IPS-NIHi7 (cell line): ENCODE data around the gene TPRA1.
A peak's percentile ranks its signal among the peaks of the same experiment; 100 is the strongest.

Experiments
- DNase-seq: peaks from one replicate; pipeline ENCODE4 v3.0.0; 2012; ENCODE audit warnings: mixed read lengths; ENCODE audit errors: extremely low spot score

TPRA1 gene

DNA sequence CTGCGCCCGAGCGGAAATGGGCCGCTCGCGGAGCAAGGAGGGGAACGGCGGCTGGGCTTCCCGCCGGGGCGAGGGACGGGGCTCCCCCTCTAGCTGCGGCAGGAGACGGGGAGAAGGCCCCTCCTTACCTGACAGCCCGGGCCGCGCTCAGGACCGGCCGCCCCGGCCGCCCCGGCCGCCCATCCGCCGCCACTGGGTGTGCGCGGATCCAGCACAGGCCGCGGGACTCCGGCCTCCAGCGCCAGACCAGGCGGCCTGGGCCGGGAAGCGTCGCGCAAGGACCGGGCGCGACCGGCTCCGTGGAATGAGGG lies 296 bp downstream of the TPRA1 start:
- DNase-seq: no peak

DNA sequence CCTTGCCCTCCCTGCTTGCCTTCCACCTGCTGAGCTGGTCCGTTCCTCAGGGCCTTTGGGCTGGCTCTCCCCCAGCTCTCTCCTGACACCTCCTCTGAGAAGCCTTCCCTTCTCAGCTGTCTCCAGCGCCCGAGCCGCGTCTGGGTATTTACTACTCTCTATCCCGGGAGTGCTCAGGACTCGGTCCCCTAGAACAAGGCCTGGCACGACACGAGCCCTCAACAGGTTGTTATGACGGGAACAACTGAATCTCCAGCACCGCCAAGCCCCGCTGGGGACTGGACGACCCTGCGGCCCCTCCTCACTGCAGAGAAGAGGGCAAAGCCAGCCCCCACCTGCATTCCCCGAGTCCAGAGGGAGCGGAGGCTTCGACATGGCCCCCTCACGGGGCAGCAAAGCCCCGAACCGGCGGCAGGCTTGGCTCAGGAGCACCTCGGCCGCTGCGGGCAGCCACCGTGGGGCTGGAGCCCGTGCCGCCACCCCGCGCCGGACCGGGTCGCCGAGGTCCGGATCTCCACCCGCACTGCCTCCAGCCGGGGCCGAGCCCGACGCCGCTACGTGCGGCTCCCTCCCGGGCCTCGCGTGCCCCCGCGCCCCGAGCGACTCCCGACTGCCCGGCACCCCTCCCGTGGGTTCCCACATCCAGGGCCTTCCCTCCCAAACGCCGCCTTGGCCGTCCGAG lies 792 bp downstream of the TPRA1 start:
- peak; percentile 21 for DNase-seq

DNA sequence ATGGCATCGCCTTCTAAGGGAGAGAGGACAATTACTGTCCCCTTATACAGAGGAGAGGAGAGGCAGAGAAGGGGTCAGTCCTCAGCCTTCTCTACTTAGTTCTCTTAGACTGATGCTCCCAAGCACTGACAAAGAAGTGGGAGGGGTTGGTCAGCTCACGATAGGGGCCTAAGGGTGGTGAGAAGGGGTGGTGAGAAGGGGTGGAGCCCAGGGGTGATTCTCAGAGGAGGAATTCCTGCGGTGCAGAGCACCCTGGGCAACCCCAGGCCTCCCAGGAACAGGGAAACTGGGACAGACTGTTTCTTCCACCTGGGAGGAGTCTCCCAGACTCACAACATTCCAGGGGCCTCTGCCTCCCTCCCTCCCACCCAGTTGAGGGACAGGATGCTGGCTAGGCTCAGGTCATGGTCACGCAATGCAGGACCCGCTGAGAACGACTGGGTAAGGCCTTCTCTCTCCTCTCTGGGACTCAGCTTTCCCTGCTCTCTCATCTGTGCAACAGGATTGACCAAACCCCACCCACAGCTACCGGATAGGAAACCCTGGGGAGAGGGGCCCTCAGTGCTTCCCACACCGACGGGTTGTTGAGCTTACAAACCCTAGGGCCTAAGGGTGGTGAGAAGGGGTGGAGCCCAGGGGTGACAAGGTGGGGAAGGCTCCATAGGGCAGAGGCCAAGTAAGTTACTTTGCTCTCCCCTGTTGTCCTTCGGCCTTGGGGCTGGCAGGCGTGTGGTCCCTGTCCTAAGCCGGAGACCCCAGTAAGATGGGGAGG lies 1.5 kb downstream of the TPRA1 start:
- no peak for DNase-seq

DNA sequence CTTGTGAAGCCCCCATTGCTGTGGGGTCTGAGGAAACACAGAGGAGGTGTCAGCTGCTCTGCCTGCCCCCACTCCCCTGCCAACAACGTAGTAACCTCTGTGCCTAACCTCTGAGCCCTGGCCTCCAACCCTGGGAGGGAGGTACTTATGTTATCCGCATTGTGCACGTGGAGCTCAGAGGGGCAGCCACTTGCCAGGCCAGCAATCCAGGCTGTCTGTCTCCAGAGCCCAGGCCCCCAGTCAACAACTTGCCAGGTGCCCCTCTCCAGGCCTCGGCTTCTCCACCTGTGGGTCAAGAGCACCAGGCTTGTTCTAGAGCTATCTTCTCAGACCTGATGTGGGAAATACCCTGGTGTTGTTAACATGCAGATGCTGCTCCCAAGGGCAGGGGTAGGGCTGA lies 2.7 kb downstream of the TPRA1 start:
- no peak for DNase-seq

DNA sequence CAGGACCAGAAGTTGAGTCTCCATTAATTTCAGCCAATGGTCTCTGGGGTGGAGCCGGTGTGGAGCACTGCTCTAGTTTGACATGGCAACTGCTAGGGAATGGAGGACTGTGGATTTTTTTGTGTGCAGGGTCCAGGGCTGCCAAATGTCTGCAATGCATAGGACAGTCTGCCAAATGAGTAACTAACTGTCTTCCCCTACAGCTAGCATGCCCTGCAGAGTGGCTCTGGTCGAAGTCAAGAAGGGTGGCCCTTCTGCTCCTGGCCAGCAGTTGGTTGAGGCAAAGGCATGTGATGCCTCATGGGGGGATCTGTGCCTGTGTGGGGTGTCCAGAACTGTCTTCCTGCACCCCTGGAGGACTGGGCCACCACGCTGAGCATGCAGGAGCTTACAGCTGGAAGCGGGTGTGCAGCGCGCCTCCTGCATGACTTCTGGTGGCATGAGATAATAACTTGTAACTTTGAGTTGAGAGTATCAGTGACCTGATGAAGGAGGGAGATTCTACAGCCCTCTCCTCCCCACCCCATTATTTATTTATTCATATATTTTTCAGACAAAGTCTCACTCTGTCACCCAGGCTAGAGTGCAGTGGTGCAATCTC lies 4.6 kb downstream of the TPRA1 start:
- DNase-seq: no peak

DNA sequence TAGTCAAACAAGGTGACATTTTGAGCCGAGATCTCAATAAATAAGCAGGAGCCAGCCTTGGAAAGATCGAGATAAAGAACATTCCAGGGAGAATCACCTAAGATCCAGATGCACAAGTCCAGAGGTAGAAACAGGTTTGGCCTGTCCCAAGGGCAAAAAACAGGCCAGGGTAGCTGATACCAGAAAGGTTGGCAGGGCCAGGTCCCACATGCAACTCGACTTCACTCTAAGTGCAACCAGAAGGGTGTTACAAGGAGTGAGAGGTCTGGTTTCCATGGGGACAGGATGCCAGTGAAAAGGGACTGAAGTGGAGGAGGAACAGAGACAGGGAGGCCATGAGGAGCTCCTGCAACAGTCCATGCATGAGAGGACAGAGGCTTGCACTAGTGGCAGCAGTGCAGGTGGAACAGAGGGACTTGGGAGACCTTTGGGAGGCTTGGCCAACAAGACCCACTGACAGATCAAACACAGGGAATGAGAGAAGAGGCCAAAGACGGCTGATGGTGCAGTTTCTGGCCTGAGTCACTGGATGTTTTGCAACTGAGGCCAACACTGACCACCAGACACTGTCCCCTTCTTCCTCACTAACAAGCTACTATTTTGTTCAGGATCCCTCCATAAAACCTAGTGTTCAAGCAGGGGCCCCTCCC lies 5.2 kb downstream of the TPRA1 start:
- DNase-seq: no peak

DNA sequence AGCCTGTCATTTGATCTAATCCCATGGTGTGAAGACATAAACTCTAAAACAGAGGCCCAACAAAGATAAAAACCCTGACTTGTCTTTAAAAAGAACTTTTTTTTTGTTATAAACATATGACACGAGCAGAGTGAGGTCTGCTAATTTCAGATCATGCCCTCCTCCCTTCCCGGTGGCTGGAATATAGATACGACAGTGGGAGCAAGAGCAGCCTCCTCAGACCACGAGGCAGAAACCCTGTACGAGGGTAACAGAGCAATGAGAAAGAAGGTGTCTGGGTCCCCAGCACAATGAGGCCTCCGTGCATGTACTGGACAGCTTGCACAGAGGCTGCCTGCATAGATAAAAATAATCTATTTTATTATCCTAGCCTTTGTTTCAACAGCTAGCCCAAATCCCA lies 5.8 kb downstream of the TPRA1 start:
- no peak for DNase-seq

DNA sequence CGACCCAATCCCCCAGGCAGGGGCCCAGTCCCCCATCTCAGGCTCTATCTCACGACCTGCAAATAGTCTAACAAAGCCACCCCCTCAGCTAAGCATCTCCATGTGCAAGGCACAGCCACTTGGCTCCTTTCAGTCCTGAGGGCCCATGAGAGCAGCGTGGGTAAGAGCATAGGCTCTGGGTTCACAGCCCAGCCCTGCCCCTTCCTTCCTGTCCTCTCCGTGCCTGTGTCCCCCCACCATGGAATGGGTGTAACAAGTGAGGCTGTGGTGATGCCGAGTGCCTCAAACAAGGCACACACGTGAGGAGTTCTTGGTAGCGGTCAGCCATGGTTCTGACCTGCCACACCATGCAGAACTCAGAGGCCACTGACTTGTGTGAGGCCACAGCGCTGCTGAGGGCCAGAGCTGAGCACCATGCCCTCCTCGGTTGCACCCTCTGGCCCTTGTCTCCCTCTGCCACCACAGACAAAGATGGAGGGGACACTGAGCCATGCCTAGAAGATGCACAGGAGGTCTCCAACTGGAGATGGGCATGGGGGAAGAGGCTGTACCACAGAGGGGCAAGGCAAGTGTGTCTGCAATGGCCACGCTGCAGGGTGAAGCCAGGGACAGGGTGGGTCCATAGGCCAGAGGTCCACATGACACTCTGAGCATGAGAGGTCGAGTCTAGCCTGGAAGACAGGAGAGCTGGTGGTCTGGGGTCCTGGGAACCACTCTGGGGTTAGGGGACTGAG lies 10.0 kb downstream of the TPRA1 start:
- DNase-seq: no peak

DNA sequence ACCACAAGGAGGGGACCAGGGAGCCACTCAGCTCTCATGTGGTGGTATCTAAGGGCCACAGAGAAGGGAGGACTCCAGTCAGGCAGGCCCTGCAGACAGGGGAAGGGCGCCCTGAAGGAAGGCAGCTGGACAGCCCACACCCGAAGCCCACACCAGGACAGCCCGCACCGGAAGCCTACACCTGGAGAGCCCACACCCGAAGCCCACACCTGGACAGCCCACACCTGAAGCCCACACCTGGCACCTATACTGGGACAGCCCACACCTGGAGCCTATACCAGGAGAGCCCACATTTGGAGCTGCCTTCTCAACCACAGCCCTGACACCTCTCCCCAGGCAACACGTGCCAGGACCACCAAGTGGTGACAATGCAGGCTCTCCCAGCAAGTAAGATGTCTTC lies 11.7 kb downstream of the TPRA1 start:
- DNase-seq: no peak

DNA sequence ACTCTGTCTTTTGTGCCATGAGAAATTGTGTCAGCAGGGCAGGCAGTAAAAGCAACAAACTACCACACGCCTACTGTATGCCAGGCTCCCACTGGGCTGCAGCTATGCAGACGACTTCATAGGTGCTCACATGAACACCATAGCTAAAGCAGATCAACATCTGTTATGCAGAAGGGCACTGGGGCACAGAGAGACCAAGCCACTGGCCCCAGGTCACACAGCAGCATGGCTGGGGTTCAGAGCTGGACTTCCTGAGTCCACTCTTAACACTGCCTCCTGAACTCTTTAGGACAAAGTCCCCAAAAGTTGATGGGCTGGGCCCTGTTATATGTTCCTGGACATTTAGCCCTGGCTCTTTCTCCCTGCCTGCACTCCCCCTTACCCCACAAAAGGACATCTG lies 12.4 kb downstream of the TPRA1 start:
- DNase-seq: no peak

DNA sequence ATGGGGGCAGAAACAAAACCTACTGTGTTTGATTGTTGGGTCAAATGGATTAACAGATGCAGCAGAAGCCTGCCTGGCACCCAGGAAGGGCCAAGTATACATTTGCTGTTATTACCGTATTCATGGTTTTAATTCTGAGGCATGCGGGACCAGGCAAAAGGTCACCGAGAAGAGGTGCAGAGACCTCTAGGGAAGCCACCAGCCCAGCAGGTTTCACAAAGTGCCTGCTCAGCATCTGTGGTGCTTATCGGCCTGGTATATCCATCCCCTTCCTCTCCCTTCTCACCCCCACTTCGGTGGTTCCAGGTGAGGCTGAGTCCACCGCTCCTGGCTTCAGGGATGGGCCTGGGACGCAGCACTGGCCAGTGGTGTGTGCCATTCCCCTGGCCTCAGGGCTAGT lies 13.1 kb downstream of the TPRA1 start:
- DNase-seq: no peak

DNA sequence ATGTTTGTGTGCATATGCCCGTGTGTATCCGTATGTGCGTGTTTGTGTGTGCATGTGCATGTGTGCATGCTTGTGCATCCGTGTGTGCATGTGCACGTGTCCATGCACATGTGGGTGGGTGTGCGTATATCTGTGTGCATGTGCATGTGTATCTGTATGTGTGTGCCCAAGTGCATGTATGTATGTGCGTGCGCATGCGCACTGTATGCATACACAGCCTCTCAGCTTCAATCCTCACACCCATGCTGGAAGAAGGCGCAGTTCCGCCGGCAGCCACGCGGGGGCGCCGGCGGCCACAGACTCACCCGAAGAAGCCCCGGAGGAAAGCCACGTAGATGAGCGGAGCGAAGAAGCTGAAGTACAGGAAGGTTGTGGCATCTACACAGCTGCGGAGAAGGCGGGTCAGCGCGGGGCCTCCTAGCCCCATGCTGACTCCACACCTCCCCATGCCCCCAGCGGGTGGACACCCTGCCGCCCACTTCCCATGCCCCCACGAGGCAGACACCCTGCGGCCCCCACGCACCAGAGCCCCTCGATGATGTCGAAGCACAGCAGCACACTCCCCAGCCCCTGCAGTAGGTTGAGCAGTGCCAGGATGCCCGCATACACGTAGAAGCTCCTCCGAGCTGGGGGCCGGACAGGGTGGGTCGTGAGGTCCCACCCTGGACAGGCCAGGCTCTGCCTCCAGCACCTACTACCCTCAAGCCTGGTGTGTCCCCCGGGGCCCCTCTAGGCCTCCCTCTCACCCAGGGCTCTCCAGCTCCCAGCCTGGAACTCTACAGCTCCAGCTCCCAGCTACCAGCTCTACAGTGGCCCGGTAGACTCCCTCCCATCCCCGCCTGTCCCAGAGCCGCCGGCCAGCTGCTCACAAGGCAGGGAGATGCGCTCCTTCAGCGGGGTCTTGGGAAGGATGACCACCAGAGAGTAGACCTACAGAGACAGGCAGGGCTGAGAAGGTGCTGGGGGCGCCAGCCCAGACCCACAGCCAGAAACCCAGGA lies 15.4 kb downstream of the TPRA1 start:
- DNase-seq: peak; percentile 93

DNA sequence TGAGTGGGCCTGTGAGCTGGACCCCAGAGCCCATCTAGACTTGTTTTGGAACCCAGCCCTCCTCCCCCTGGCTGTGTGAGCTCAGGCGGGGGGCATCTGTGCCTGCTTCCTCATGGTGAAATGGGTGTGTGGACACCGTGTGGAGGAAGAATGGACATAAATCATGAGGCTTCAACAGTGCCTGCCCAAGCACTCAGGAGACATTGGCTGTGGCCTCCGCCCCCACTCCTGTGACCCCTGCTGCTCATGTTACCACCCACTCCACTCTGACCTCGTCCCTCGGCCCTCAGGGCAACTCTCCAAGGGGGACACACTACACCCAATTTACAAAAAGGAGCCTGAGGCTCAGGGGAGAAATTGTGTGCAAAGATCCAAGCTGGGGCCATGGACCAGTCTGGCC lies 16.6 kb downstream of the TPRA1 start:
- no peak for DNase-seq

DNA sequence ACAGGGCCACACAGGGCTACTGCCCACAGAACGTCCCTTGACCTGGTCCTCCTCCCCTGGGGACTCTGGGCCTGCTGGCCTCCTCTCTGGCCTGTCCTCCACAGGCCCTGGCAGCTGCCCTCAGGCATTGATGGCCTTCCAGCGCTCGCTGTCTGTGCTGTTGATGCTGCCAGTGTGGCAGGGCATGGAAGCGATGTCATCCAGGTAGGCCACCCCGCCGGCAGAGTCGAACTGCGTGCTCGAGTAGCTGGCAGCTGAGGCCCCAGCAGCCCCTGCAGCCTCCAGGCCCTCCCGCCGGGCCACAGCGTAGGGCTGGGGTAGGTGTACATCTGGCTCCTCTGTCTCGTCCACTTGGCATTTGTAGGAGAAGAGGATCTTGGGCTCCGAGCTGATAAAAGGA lies 17.1 kb downstream of the TPRA1 start:
- DNase-seq: no peak

DNA sequence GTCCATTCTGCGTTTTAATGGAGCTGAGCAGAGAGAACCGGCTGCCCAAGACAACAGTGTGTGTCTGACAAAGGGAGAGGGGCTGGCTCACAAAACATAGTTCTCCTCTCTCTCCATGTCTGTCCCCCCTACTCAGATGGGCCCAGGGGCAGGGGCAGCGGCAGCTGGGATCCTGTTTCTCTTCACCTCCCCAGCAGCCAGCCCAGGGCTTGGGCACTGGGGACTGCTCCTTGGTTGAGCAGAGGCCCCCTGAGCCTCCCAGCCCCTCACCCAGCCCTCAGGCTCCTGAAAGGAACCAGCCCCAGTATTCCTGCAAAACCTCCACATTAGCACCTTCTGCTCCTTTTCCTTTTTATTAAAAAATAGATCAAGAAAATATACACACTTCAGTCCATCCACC lies 17.8 kb downstream of the TPRA1 start:
- no peak for DNase-seq

DNA sequence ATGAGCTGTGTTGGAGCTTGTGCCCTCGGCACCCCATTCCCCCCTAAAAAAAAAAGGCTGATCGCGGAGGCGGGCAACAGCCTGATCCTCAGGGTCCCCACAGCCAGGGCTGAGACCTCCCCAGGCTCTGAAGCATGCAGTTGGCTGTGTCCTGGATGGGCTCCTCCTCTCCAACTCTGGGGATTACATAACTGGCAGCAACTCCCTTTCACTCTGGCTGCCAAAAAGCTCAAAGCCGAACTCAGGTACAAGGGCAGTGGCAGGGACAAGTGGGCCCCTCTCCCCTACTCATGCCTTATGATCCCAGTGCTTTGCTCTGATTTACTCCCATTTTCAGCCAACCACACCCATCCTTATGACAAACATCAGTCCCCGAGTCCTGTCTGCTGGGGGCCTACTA lies 18.3 kb downstream of the TPRA1 start:
- DNase-seq: no peak

DNA sequence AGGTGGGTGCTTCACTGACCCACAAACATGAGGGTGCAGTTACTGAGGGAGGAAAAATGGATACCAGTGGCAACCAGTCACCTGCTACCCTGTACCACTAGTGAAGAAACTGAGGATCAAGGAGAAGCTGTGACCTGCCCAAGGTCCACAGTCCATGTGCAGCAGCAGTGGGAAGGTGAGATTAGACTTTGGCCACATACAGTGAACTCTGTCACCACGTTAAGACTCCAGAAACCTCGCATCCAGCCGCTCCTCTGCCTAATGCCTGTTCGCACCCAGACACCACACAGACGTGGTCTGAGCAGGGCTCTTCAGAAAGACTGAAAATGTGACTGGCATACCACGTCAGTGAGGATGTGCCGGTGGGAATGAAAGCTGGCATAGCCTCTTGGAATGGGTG lies 20.0 kb downstream of the TPRA1 start:
- no peak for DNase-seq

DNA sequence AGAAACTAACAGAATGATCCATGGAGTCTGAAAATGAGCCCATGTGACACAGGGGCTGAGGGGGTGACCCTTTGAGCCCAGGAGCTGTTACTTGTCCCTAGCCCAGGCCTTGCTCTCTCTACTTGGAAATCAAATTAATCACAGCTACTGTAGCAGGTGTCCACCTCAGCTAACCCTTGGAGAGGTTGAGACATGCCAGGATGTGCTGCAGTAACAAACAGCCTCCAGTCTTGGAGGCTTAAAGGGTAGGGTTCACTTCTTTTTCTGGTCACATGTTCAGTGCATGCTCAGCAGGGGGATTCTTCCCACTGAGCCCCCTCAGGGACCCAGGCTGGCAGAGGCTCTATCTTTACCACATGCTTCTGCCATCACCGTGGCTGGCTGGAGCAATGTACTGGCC lies 21.4 kb downstream of the TPRA1 start:
- no peak for DNase-seq

DNA sequence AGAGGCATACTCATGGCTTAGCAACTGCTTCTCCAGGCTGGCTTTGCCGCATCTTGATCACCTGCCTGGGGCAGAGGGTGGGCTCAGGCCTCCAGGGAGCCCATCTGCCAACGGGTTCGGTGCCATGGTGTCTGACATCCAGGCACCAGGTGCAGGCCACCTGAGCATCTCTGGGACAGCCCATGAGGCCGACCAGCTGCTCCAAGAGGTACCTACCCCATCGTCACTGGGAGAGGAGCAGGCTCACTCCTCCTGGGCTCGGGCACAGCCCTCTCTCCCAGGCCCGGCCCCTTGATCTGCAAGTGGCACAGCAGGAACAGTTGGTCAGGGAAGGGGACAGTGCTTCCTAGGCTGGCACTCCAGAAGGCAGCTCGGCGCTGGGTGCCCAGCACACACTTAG lies 21.9 kb downstream of the TPRA1 start:
- DNase-seq: no peak

DNA sequence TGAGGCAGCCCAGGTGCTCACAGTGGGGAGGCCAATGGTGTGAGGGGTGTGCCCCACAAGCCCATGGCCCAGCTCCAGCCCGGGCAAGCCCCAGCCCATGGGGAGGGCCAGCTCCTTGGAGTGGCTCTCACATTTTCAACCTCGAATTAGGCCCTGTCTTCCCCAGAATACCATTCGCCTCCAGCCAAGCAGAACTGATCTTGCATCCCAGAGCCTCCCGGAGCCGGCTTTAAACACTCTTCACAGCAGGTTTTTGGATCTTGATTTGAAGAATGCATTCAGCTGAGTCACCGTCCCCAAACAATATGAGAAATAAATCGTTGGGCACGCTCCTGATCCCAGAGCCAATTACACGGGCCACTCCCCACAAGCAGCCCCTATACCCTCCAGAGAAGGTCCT lies 23.7 kb downstream of the TPRA1 start:
- DNase-seq: no peak

DNA sequence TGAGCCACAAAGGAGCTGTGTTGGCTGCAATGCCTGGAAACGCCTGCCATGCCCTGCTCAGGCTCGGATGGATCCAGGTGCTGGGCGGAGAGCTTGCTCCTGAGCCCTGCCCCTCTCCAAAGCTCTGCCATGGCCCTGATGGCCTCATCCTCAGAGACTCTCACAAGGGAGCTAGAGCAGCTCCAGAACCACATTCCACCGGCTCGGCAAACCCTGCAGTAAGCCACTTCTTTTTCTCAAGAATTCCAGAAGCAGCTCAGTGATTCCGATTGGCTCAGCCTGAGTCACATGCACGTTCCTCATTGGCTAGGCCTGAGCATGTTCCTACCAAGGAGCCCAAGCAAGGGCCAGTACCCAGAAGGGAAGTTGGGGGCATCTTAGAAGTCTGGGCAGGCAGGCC lies 24.8 kb downstream of the TPRA1 start:
- DNase-seq: no peak
